NCI-H1417 treated with DMSO at 0.1 percent for 48 hours (cell line): ENCODE data around the gene SNX9.
"Not testable (repeated sequence)": the region's sequence is repeated elsewhere in the genome, so short reads cannot be mapped to it uniquely, and the experiment has no call there.

Experiments used
- DNase-seq: peaks from one replicate; lab custom pipeline; 2025; lab: John Stamatoyannopoulos, UW

Gene SNX9

GRCh38 chr6:157887892-157888291 is 64.8 kb downstream of the SNX9 start:
- no peak for DNase-seq

- DNase-seq: no peak
These were observed 68.7 kb downstream of the SNX9 start for GRCh38 chr6:157891544-157892362.

- DNase-seq: no peak
These were observed 69.4 kb downstream of the SNX9 start for GRCh38 chr6:157892363-157892877.

GRCh38 chr6:157893238-157893637 is 70.2 kb downstream of the SNX9 start:
- no peak for DNase-seq

- DNase-seq: no peak
These were observed 72.5 kb downstream of the SNX9 start for GRCh38 chr6:157895585-157895984.

- DNase-seq: no peak
These were observed 73.9 kb downstream of the SNX9 start for GRCh38 chr6:157896932-157897331.

GRCh38 chr6:157898169-157898568 is 75.1 kb downstream of the SNX9 start:
- DNase-seq: no peak

GRCh38 chr6:157898640-157899039 is 75.6 kb downstream of the SNX9 start:
- no peak for DNase-seq

GRCh38 chr6:157900262-157900661 is 77.2 kb downstream of the SNX9 start:
- not testable (repeated sequence) for DNase-seq

GRCh38 chr6:157900751-157901150 is 77.7 kb downstream of the SNX9 start:
- not testable (repeated sequence) for DNase-seq

- DNase-seq: no peak
These were observed 82.0 kb downstream of the SNX9 start for GRCh38 chr6:157904999-157905398.

GRCh38 chr6:157905590-157906342 is 82.7 kb downstream of the SNX9 start:
- DNase-seq: no peak

- no peak for DNase-seq
These were observed 83.6 kb downstream of the SNX9 start for GRCh38 chr6:157906537-157907061.

GRCh38 chr6:157907651-157908050 is 84.6 kb downstream of the SNX9 start:
- no peak for DNase-seq

GRCh38 chr6:157908369-157909281 is 85.6 kb downstream of the SNX9 start:
- DNase-seq: no peak

- no peak for DNase-seq
These were observed 86.2 kb downstream of the SNX9 start for GRCh38 chr6:157909282-157909664.

GRCh38 chr6:157911278-157911677 is 88.2 kb downstream of the SNX9 start:
- no peak for DNase-seq

- no peak for DNase-seq
These were observed 88.7 kb downstream of the SNX9 start for GRCh38 chr6:157911786-157912185.

GRCh38 chr6:157912326-157912725 is 89.3 kb downstream of the SNX9 start:
- DNase-seq: no peak

- no peak for DNase-seq
These were observed 98.8 kb downstream of the SNX9 start for GRCh38 chr6:157921685-157922367.

- no peak for DNase-seq
These were observed 102.7 kb downstream of the SNX9 start for GRCh38 chr6:157925771-157926170.
